ENCODE data around the gene PRDM16.

GRCh38 chr1:3172431-3173380 is 103.7 kb downstream of the PRDM16 start:
- TF ChIP-seq CTCF (IDR thresholded peaks at IDR 0.05) = no peak
- no peak for TF ChIP-seq POLR2A (IDR thresholded peaks at IDR 0.05)

Data from testis (tissue), 2 donors.